ENCODE data around the gene CD37.

- TF ChIP-seq POLR2A (IDR thresholded peaks at IDR 0.05): no peak
- TF ChIP-seq POLR2AphosphoS5 (IDR thresholded peaks at IDR 0.05; ENCODE audit: insufficient read depth in 1 of 2, low read depth in 1 of 2): no peak
These were observed 22.0 kb downstream of the CD37 start for GRCh38 chr19:49357186-49357585.
